Ishikawa (cell line): ENCODE measurements around the gene TTLL7.

ENCODE experiments used
- CEBPB ChIP-seq: IDR thresholded peaks from 2 replicates; pipeline ENCODE4 v1.6.1; 2012
- CREB1 ChIP-seq: IDR thresholded peaks from 2 replicates; pipeline ENCODE4 v1.6.1; 2012; ENCODE audit warnings: low read depth
- EGR1 ChIP-seq: IDR thresholded peaks from 2 replicates; pipeline ENCODE4 v1.6.1; 2012
- EP300 ChIP-seq: IDR thresholded peaks from 2 replicates; pipeline ENCODE4 v1.6.1; 2012; ENCODE audit warnings: borderline replicate concordance
- FOXM1 ChIP-seq: IDR thresholded peaks from 2 replicates; pipeline ENCODE4 v1.6.1; 2012; ENCODE audit warnings: low read depth, borderline replicate concordance
- MAX ChIP-seq: IDR thresholded peaks from 2 replicates; pipeline ENCODE4 v1.6.1; 2012
- NFIC ChIP-seq: IDR thresholded peaks from 2 replicates; pipeline ENCODE4 v1.6.1; 2012
- RAD21 ChIP-seq: IDR thresholded peaks from 2 replicates; pipeline ENCODE4 v1.6.1; 2012; ENCODE audit warnings: low read depth
- REST ChIP-seq: IDR thresholded peaks from 2 replicates; pipeline ENCODE4 v1.6.1; 2012; ENCODE audit warnings: low read depth, mild to moderate bottlenecking
- TAF1 ChIP-seq: IDR thresholded peaks from 2 replicates; pipeline ENCODE4 v1.6.1; 2012; ENCODE audit warnings: low read depth, mild to moderate bottlenecking
- TCF12 ChIP-seq: IDR thresholded peaks from 2 replicates; pipeline ENCODE4 v1.6.1; 2012; ENCODE audit warnings: low read depth
- TEAD4 ChIP-seq: IDR thresholded peaks from 2 replicates; pipeline ENCODE4 v1.6.1; 2012
- USF1 ChIP-seq: IDR thresholded peaks from 2 replicates; pipeline ENCODE4 v1.6.1; 2012
- YY1 ChIP-seq: IDR thresholded peaks from 2 replicates; pipeline ENCODE4 v1.6.1; 2012; ENCODE audit warnings: low read depth
- ZBTB7A ChIP-seq: IDR thresholded peaks from 2 replicates; pipeline ENCODE4 v1.6.1; 2012; ENCODE audit warnings: low read depth

TTLL7 gene

GRCh38 chr1:84025966-84026365 is 27.0 kb upstream of the TTLL7 start:
- TF ChIP-seq CEBPB (no peak), TAF1 (no peak), TEAD4 (no peak), ZBTB7A (no peak), REST (no peak), USF1 (no peak), YY1 (no peak)

- no peak for TF ChIP-seq MAX
- no peak for TF ChIP-seq REST
- TF ChIP-seq EGR1, result no peak
- no peak for TF ChIP-seq EP300
- no peak for TF ChIP-seq USF1
- TF ChIP-seq CREB1, result no peak
- no peak for TF ChIP-seq NFIC
- TF ChIP-seq RAD21, result no peak
Observed at GRCh38 chr1:84021822-84022221, 22.9 kb upstream of the TTLL7 start.

- TF ChIP-seq FOXM1, result no peak
- TF ChIP-seq CEBPB, result no peak
- TF ChIP-seq EGR1, result no peak
- no peak for TF ChIP-seq ZBTB7A
- TF ChIP-seq MAX, result no peak
Observed at GRCh38 chr1:84020151-84020550, 21.2 kb upstream of the TTLL7 start.

- TF ChIP-seq NFIC, result no peak
- no peak for TF ChIP-seq EGR1
- no peak for TF ChIP-seq REST
- TF ChIP-seq RAD21, result no peak
- TF ChIP-seq CEBPB, result no peak
Observed at GRCh38 chr1:84019217-84019616, 20.3 kb upstream of the TTLL7 start.

GRCh38 chr1:84013708-84014107 is 14.8 kb upstream of the TTLL7 start:
- no peak for TF ChIP-seq RAD21
- no peak for TF ChIP-seq TEAD4
- no peak for TF ChIP-seq TAF1
- TF ChIP-seq CEBPB, result no peak
- TF ChIP-seq MAX, result no peak
- TF ChIP-seq REST, result no peak
- no peak for TF ChIP-seq NFIC
- no peak for TF ChIP-seq ZBTB7A
- TF ChIP-seq EP300, result no peak
- no peak for TF ChIP-seq FOXM1
- no peak for TF ChIP-seq TCF12
- TF ChIP-seq USF1, result no peak
